Upper lobe of left lung (tissue), 4 donors: ENCODE measurements around the gene PANX2.

Source experiments
- CTCF ChIP-seq, 6 experiments: fragments of 450-650 bp in 4 of 6; fragments of 200-600 bp in 2 of 6; sonication (generic) in 2 of 6; IDR thresholded peaks; one replicate each; pipeline ENCODE4 v1.5.1; 2016 to 2019; ENCODE audit warnings: antibody characterized with exemption in 6 of 6
- EP300 ChIP-seq, 4 donors: sonication (generic); formaldehyde crosslinking; IDR thresholded peaks; one replicate each; pipeline ENCODE4 v1.5.1; 2017; ENCODE audit warnings: antibody characterized with exemption in 4 of 4, control low read depth in 2 of 4
- POLR2A ChIP-seq, 4 donors: fragments of 450-650 bp; IDR thresholded peaks; one replicate each; pipeline ENCODE4 v1.5.1; 2016 to 2017; ENCODE audit warnings: antibody characterized with exemption in 4 of 4, mild to moderate bottlenecking in 2 of 4
- POLR2AphosphoS5 ChIP-seq, 2 donors: sonication (generic); formaldehyde crosslinking; IDR thresholded peaks; one replicate each; pipeline ENCODE4 v1.5.1; 2017; ENCODE audit warnings: antibody characterized with exemption in 2 of 2

- TF ChIP-seq POLR2A (IDR thresholded peaks at IDR 0.05) = no peak
- no peak for TF ChIP-seq CTCF (IDR thresholded peaks at IDR 0.05)
- TF ChIP-seq EP300 (IDR thresholded peaks at IDR 0.05) = no peak
- TF ChIP-seq POLR2AphosphoS5 (IDR thresholded peaks at IDR 0.05) = no peak
These were observed 4.6 kb downstream of the PANX2 start for GRCh38 chr22:50175191-50175461.
